Osteocyte (in vitro differentiated cells): Measurements from ENCODE around the gene IFI16. TPM values are rescaled to one million over a fixed set of nuclear protein-coding genes. Genes with fewer than 3 reads are reported as not detected.

Experiments used
- DNase-seq: peaks from one replicate; pipeline ENCODE4 v3.0.0; 2021; ENCODE audit warnings: mixed read lengths; ENCODE audit not compliant: unreplicated experiment; ENCODE audit errors: extremely low spot score
- H3K27ac Mint-ChIP-seq: one replicate; pipeline ENCODE4 v1.8.0; 2021; ENCODE audit warnings: mild to moderate bottlenecking, mixed read lengths; ENCODE audit not compliant: unreplicated experiment
- H3K27me3 Mint-ChIP-seq: one replicate; pipeline ENCODE4 v1.8.0; 2021; ENCODE audit warnings: mixed read lengths; ENCODE audit not compliant: unreplicated experiment
- H3K36me3 Mint-ChIP-seq: one replicate; pipeline ENCODE4 v1.8.0; 2021; ENCODE audit warnings: mixed read lengths; ENCODE audit not compliant: unreplicated experiment
- H3K4me1 Mint-ChIP-seq: one replicate; pipeline ENCODE4 v1.8.0; 2021; ENCODE audit warnings: mixed read lengths; ENCODE audit not compliant: unreplicated experiment
- H3K4me3 Mint-ChIP-seq: one replicate; pipeline ENCODE4 v1.8.0; 2021; ENCODE audit warnings: mild to moderate bottlenecking, moderate library complexity, mixed read lengths; ENCODE audit not compliant: unreplicated experiment
- H3K9me3 Mint-ChIP-seq: one replicate; pipeline ENCODE4 v1.8.0; 2021; ENCODE audit warnings: mixed read lengths; ENCODE audit not compliant: unreplicated experiment
- CTCF ChIP-seq: fragments of 200-600 bp; sonication (generic); IDR thresholded peaks from 2 replicates; pipeline ENCODE4 v1.5.0; 2021; ENCODE audit warnings: antibody characterized with exemption, mild to moderate bottlenecking, moderate library complexity
- total RNA-seq: library from RNA; stranded (reverse); gene quantifications from 2 replicates; pipeline ENCODE4 v1.2.1, GENCODE V29; 2021

The IFI16 gene
- total RNA-seq, 1 donor from 2014 or later, result 62.4 TPM

- no peak for TF ChIP-seq CTCF
- no peaks in the 10 kb centered on the region for H3K36me3 Mint-ChIP-seq
- DNase-seq, result no peak
These were observed 25.3 kb upstream of the IFI16 start for GRCh38 chr1:158984386-158984785.

GRCh38 chr1:158989424-158989823 lies 20.3 kb upstream of the IFI16 start:
- DNase-seq, result no peak
- H3K4me3 Mint-ChIP-seq, result no peak overlapping the region
- no peaks in the 10 kb centered on the region for H3K4me1 Mint-ChIP-seq
- H3K9me3 Mint-ChIP-seq, result no peaks in the 10 kb centered on the region
- no peak for TF ChIP-seq CTCF
- no peak overlapping the region for H3K27ac Mint-ChIP-seq
- no peaks in the 10 kb centered on the region for H3K36me3 Mint-ChIP-seq
- peaks cover 37% of the 10 kb centered on the region for H3K27me3 Mint-ChIP-seq

More at GRCh38 chr1:158984386-158984785, 25.3 kb upstream of the IFI16 start:
- Mint-ChIP-seq H3K9me3 (peaks cover 17% of the 10 kb centered on the region), H3K4me3 (no peak overlapping the region), H3K27ac (no peak overlapping the region), H3K4me1 (no peaks in the 10 kb centered on the region), H3K27me3 (peaks cover 32% of the 10 kb centered on the region)

- peaks cover 29% of the 10 kb centered on the region for H3K27me3 Mint-ChIP-seq
- H3K9me3 Mint-ChIP-seq, result no peaks in the 10 kb centered on the region
- H3K27ac Mint-ChIP-seq, result no peak overlapping the region
- no peak for DNase-seq
- H3K4me1 Mint-ChIP-seq, result no peaks in the 10 kb centered on the region
- H3K4me3 Mint-ChIP-seq, result no peak overlapping the region
- TF ChIP-seq CTCF, result no peak
- H3K36me3 Mint-ChIP-seq, result no peaks in the 10 kb centered on the region
These were observed 16.9 kb upstream of the IFI16 start for GRCh38 chr1:158992787-158993312.

- TF ChIP-seq CTCF, result no peak
- H3K36me3 Mint-ChIP-seq, result no peaks in the 10 kb centered on the region
- DNase-seq, result no peak
- H3K4me3 Mint-ChIP-seq, result no peak overlapping the region
- no peak overlapping the region for H3K27ac Mint-ChIP-seq
- H3K27me3 Mint-ChIP-seq, result peaks cover 2% of the 10 kb centered on the region
- no peaks in the 10 kb centered on the region for H3K9me3 Mint-ChIP-seq
- peaks cover 15% of the 10 kb centered on the region for H3K4me1 Mint-ChIP-seq
These were observed 12.7 kb upstream of the IFI16 start for GRCh38 chr1:158996998-158997397.

DNA sequence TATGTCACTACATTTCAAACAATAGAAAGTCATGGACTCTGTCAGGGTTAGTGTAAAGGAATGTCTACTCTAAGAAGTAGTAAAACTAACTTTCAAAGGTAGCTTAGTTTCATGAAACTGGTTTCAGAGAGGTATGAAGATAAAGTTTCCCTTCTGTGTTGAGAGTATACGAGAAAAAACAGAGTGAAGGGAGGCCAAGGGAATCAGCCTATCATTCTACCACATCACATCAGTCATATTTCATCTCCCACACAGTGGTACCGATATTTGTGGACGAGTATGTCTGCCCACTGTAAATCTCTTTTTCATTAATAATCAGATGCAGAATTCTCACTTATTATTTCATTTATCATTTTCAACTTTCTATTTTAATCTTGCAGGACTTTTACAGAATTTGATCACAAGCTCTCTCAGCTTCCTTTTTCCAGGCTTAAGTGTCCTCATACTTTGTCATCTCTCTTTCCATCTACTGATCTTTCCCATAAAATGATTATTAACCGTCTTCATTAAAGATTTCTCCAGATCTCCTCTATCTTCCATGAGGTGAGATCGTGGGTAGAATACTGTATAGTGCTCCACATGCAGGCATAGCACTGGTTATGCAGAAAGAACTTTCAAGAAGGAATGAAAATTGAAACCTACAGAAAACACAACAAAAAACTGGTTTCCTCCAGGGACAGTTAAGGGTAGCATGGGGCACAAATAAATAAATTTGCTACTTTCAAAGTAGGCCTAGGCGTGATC lies 11.5 kb upstream of the IFI16 start:
- H3K4me3 Mint-ChIP-seq, result peak overlapping the region; percentile 76
- no peaks in the 10 kb centered on the region for H3K36me3 Mint-ChIP-seq
- DNase-seq, result no peak
- peaks cover 2% of the 10 kb centered on the region for H3K27me3 Mint-ChIP-seq
- TF ChIP-seq CTCF, result no peak
- H3K27ac Mint-ChIP-seq, result peak overlapping the region; percentile 94
- peaks cover 16% of the 10 kb centered on the region for H3K4me1 Mint-ChIP-seq
- H3K9me3 Mint-ChIP-seq, result no peaks in the 10 kb centered on the region
